Inflammatory macrophage (primary cell): Measurements from ENCODE around the gene PTTG1IP.

Experiments
- DNase-seq, 2 donors: peaks; one replicate each; pipeline ENCODE4 v3.0.0-alpha.2; 2020 to 2022

PTTG1IP gene

DNA sequence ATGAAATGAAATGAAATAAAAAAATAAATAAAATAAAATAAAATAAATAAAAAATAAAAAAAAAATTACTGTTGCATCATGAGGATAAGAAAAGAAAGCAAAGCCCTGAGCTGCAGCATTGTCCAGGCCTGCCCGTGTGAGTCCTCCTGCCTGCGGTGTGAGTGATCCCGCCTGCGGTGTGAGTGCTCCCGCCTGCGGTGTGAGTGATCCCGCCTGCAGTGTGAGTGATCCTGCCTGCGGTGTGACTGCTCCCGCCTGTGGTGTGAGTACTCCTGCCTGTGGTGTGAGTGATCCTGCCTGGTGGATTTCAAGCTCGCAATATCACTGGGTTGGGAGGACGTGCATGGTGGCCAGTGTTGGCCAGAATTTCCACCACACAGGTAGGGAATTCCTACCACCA, 22.4 kb upstream of the PTTG1IP start:
- no peak for DNase-seq

DNA sequence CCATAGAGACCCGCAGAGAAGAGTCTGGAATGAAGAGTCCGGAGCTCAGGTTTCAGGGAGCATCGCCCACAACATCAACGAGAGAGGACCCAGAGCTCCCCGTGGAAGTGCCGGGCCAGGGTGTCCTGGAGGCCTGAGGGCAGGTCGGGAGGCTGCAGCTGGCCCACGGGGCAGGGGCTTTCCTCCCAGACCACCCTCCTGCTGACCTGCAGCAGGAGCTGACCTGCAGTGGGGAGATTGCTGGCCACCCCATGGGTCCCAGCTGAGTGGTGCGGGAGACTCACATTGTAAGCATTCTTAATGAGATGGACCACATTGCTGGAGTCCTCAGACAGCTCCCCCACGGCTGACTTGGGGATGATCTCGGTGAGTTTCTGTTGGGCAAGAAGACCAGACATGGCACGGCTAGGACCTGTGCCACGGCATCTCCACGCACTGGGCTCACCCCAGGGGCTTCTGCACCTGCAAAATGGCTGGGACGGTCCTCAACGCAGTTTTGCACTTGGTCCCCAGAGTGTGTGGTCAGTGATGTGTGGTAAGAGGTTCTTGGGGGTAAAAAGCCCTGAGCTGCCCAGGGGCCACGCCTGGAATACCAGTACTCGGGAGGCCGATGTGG, 21.3 kb upstream of the PTTG1IP start:
- no peak for DNase-seq

DNA sequence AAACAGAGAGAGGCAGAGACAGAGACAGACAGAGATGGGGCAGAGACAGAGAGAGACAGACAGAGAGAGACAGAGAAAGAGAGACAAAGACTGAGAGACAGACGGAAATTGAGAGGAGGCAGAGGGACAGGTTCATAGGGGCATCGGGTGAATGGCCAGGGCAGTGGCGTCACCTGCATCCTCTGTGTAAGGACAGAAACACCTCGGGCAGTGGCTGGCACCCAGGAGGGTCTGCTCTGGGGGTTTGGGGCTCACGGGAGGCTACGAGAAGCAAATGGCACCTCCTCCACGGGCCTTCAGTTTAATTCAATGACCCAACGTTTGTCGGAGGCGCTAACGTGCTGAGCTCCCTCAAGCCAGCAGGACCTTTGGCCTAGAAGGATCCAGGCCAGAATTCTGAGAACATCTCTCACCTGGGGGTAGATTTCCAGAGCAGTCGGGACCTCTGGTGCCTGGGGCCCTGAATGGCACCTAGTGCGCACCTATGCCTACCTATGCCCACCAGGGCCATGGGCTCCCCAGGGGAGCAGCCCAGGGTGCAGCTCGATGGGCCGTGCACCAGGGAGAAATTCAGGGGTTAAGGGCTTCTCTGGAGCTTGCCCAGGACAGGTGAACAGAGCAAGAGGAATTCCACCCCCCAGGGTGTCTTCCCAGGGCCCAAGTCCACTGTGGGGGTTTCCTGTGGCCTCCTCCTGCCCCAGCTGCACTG, 20.6 kb upstream of the PTTG1IP start:
- no peak for DNase-seq

DNA sequence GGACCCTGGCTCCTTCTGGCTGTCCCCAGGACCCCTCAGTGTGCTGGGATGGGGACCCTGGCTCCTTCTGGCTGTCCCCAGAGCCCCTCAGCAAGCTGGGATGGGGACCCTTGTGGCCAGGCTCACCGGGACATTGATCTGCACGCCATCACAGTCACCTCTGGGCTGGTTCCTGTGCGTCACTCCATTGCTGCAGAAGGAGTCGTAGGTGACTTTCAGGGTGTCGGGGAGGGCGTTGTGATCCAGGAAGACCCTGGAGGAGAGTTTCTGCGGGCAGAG, 19.7 kb upstream of the PTTG1IP start:
- no peak for DNase-seq

GRCh38 chr21:44892536-44893277, 19.2 kb upstream of the PTTG1IP start:
- peak; percentile 71 to 74 for DNase-seq

GRCh38 chr21:44892095-44892494, 18.6 kb upstream of the PTTG1IP start:
- DNase-seq = no peak

DNA sequence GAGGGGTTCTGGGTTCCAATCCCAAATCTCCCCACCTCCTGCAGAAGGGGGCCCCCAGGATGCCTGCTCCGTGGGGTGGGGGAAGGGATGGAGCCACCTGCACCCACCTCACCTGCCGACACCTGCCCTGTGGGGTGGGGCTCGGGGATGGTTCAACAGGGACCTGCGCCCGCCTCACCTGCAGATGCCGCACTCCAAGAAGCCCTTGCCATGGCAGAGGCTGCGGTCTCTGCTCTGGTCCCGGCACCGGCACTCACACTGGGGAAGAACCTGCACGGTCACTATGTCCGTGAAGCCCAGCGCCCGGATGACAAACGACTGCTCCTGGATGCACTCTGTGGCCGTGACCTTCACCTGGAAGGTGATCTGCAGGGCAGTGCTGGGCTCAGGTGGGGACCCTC, 18.1 kb upstream of the PTTG1IP start:
- DNase-seq = no peak

GRCh38 chr21:44890961-44891541, 17.6 kb upstream of the PTTG1IP start:
- DNase-seq = no peak

GRCh38 chr21:44890338-44890931, 16.9 kb upstream of the PTTG1IP start:
- no peak for DNase-seq

- DNase-seq = no peak
These were observed 16.3 kb upstream of the PTTG1IP start for GRCh38 chr21:44889625-44890337.

GRCh38 chr21:44888581-44889550, 15.4 kb upstream of the PTTG1IP start:
- DNase-seq = no peak

DNA sequence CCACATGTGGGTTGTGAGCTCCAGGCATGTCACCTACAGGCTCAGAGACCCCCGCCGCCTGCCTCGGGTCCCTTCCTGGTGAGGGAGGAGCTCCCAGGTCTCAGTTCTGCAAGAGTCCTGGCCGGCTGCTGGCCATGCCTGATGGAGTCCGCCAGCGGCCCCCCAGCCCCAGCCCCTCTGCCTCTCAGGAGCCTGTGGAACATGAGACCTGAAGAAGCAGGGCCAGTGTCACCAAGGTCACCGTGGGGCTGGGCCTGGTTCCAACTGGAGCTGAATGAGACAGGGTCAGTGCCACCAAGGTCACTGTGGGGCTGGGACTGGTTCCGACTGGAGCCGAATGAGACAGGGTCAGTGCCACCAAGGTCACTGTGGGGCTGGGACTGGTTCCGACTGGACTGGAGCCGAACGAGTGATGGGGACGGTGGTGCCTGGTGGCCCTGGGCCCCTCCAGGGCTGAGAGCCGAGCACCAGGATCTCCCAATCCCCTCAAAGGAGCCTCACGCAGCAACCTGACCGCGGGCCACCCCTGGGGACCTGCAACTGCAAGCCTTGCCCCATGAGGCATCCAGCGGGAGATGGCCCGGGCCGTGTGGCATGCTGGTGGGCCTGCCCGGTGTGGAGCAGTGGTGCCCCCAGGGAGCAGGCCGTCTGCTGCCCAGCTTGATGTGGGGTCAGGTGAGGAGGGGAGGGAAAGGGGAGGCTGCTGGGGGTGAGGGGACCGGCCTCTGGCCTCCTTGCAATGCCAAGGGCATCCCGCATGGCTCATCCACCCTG, 14.5 kb upstream of the PTTG1IP start:
- no peak for DNase-seq

- DNase-seq = no peak
These were observed 13.8 kb upstream of the PTTG1IP start for GRCh38 chr21:44887126-44887806.

GRCh38 chr21:44886113-44887075, 12.9 kb upstream of the PTTG1IP start:
- no peak for DNase-seq

DNA sequence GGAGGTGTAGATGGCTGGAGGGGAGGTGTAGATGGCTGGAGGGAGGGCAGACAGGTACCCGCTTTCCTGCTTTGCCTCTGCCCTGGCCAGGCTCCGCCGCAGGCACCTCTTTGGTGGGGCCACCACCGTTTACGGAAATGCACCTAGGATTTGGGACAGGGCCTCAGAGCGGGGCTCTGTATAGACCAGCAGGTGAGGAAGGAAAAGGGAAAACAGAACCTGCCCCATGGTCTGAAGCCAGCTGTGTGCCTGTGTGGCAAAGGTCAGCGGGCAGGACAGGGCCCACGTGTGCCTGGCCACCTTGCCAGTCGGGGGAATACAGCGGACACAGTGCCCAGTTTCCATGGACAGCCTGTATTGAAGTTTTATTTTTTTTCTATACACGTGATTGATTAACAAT, 12.1 kb upstream of the PTTG1IP start:
- DNase-seq = no peak

DNA sequence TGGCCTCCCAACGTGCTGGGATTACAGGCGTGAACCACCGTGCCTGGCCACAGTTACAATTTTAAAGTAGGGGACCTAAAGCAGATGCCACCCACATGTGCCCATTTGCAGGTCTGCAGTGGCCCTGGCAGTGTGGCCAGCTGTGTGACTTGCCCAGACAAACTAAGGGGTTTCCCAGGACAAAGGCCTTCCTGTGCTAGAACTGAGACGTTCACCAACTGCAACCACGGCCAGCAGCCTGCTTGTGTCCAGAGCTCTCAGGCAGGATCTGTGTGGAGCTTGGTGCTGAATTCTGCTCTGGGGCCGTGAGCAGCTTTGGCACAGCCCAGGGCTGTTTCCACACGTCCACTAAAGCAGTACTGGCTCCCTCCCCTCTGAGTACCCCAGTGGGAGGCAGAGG, 10.6 kb upstream of the PTTG1IP start:
- DNase-seq = no peak

GRCh38 chr21:44883250-44883649, 9.8 kb upstream of the PTTG1IP start:
- no peak for DNase-seq

DNA sequence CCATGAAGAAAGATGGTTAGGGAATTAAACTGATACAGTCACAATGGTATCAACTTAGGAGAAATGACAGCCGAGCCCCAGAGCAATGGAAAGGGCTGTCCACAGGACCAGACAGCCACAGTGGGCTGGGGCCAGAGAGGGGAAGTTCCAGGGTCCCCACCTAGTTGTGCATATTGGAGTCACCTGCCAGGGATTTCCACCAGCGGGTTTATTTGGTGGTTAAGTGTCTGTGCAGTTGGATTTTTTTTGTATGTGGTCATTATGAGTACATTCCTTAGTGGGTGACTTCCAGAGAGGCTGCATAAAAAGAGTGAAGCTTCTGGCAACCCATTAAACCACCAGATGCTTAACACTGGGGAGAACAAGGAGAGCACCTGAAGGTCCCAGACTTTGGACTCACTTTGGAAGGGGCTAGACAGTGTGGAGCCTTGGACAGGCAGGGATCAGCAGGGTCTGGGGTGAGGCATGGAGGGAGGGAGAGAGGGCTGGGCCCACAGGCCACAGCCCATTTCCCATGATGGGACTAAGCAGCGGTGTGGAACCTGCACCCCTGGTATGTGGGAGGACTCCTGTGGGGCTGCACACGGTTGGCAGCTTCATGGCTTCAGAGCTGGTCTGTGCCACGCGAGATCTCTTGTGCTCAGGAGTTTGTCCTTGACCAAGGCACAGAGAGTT, 7.8 kb upstream of the PTTG1IP start:
- DNase-seq = no peak
